K562 (cell line): Measurements from ENCODE around the gene TRAPPC2B. TPM values are rescaled to one million over a fixed set of nuclear protein-coding genes. Genes with fewer than 3 reads are reported as not detected.

Experiments used
- ATAC-seq: fragments of 200-7000 bp; cut with Tn5 transposase; 3 replicates; pipeline ENCODE4 v1.9.1; 2020; ENCODE audit warnings: moderate library complexity
- BruUV-seq: library from RNA; stranded (reverse); fragments of 400-500 nt; replicated peaks from 2 replicates; lab custom pipeline; 2021; lab: Mats Ljungman, UMichigan
- CTCF ChIA-PET: fragments of 300-600 bp; formaldehyde crosslinking; extraction: SDS; loops from one replicate; lab custom pipeline; 2021; ENCODE audit warnings: low intra/inter-chr PET ratio; lab: Yijun Ruan, JAX
- POLR2A ChIA-PET: fragments of 300-600, 350-650 bp; sonication (Branson Sonifier 250); formaldehyde crosslinking; extraction: SDS; loops from one replicate; lab custom pipeline; 2021; ENCODE audit warnings: antibody characterized with exemption, inconsistent platforms; lab: Yijun Ruan, JAX
- DNase-seq, 4 experiments: peaks; one replicate each; pipeline versions ENCODE4 v3.0.0 to v3.0.0-alpha.2; 2011 to 2018; ENCODE audit warnings: low spot score in 3 of 4, mixed read lengths in 3 of 4; ENCODE audit errors: extremely low read depth in 1 of 4
- FAIRE-seq: peaks from 2 replicates; lab custom pipeline; 2011; peaks lifted over from hg19 to GRCh38; lab: Jason Lieb, UNC
- H2AFZ ChIP-seq: 2 replicates; pipeline ENCODE4 v1.6.0; 2011; ENCODE audit warnings: low read depth, low read length, control low read depth, inconsistent platforms
- H3K27ac ChIP-seq: fragments of 200-600 bp; 3 replicates; pipeline ENCODE4 v1.8.0; 2011; ENCODE audit warnings: low read depth, mild to moderate bottlenecking, control low read depth, inconsistent platforms, low read length, moderate library complexity, mixed read lengths; ENCODE audit errors: extremely low read depth
- H3K27me3 ChIP-seq, 2 experiments: fragments of 300-600 bp in 1 of 2; 2 replicates in 1 of 2; 3 replicates in 1 of 2; pipeline versions ENCODE4 v1.6.0 to v1.8.0; 2011; ENCODE audit warnings: inconsistent platforms in 2 of 2, low read length in 2 of 2, mild to moderate bottlenecking in 1 of 2, mixed read lengths in 1 of 2, moderate library complexity in 1 of 2; ENCODE audit not compliant: control insufficient read depth in 2 of 2, insufficient read depth in 2 of 2
- H3K36me3 ChIP-seq: fragments of 300-600 bp; 3 replicates; pipeline ENCODE4 v1.8.0; 2011; ENCODE audit warnings: mild to moderate bottlenecking, low read length, inconsistent platforms; ENCODE audit not compliant: control insufficient read depth, insufficient read depth
- H3K4me1 ChIP-seq, 2 experiments: fragments of 200-600 bp in 1 of 2; replicated peaks in 1 of 2; 2 replicates in 1 of 2; 3 replicates in 1 of 2; pipeline versions ENCODE4 v1.5.1 to v1.8.0; 2011; ENCODE audit warnings: inconsistent platforms in 2 of 2, low read length in 2 of 2, mild to moderate bottlenecking in 1 of 2, mixed read lengths in 1 of 2, moderate library complexity in 1 of 2; ENCODE audit not compliant: control insufficient read depth in 2 of 2, insufficient read depth in 2 of 2
- H3K4me2 ChIP-seq: 2 replicates; pipeline ENCODE4 v1.6.1; 2011; ENCODE audit warnings: low read length, control low read depth, inconsistent platforms, mixed read lengths; ENCODE audit not compliant: insufficient read depth
- H3K4me3 ChIP-seq: fragments of 200-600 bp; sonication (generic), shearing (Covaris generic); 2 replicates; pipeline ENCODE4 v1.5.1; 2016; ENCODE audit warnings: control low read depth, inconsistent platforms
- H3K79me2 ChIP-seq: fragments of 200-600 bp; 3 replicates; pipeline ENCODE4 v1.8.0; 2011; ENCODE audit warnings: low read length, inconsistent platforms; ENCODE audit not compliant: control insufficient read depth, insufficient read depth
- H3K9ac ChIP-seq, 2 experiments: 2 replicates each; pipeline versions ENCODE4 v1.6.0 to v1.6.1; 2011; ENCODE audit warnings: low read depth in 2 of 2, low read length in 2 of 2, control low read depth in 1 of 2, inconsistent platforms in 1 of 2, mild to moderate bottlenecking in 1 of 2, mixed read lengths in 1 of 2; ENCODE audit not compliant: insufficient read depth in 1 of 2
- H3K9me1 ChIP-seq: one replicate; pipeline ENCODE4 v1.6.0; 2011; ENCODE audit warnings: inconsistent platforms, mild to moderate bottlenecking, low read length, moderate library complexity; ENCODE audit not compliant: control insufficient read depth, insufficient read depth
- H3K9me3 ChIP-seq: replicated peaks from 2 replicates; pipeline ENCODE4 v1.5.1; 2011; ENCODE audit warnings: low read depth, low read length, inconsistent platforms; ENCODE audit not compliant: control insufficient read depth, insufficient read depth
- H4K20me1 ChIP-seq: replicated peaks from 2 replicates; pipeline ENCODE4 v1.6.1; 2011; ENCODE audit warnings: low read length, inconsistent platforms, mixed read lengths; ENCODE audit not compliant: control insufficient read depth, insufficient read depth
- ATF7 ChIP-seq: fragments of 450-650 bp; IDR thresholded peaks from 2 replicates; pipeline ENCODE4 v1.7.1; 2014; ENCODE audit warnings: mild to moderate bottlenecking, moderate library complexity
- GABPA ChIP-seq: fragments of 200-800 bp; sonication (Bioruptor generic); conservative IDR thresholded peaks from 2 replicates; pipeline ENCODE4 v1.6.1; 2016; ENCODE audit warnings: low read depth, missing genetic modification characterization, missing compliant biosample characterization
- NFE2 ChIP-seq: IDR thresholded peaks from 2 replicates; pipeline ENCODE4 v1.6.1; 2014; ENCODE audit warnings: antibody characterized with exemption, low read depth
- PHF8 ChIP-seq: fragments of 200-600 bp; sonication (generic); IDR thresholded peaks from 2 replicates; pipeline ENCODE4 v1.6.1; 2012; ENCODE audit warnings: mixed run types, mild to moderate bottlenecking, inconsistent platforms, low read length, moderate library complexity, borderline replicate concordance
- POLR2AphosphoS5 ChIP-seq: IDR thresholded peaks from 2 replicates; pipeline ENCODE4 v1.6.1; 2011; ENCODE audit warnings: mild to moderate bottlenecking, low read depth, low read length, moderate library complexity; ENCODE audit not compliant: control insufficient read depth, insufficient read depth
- RBBP5 ChIP-seq: fragments of 200-600 bp; sonication (generic); IDR thresholded peaks from 2 replicates; pipeline ENCODE4 v1.6.1; 2012; ENCODE audit warnings: borderline replicate concordance, mild to moderate bottlenecking, low read length, control low read depth, inconsistent platforms; ENCODE audit not compliant: insufficient read depth, poor library complexity, severe bottlenecking
- ZC3H11A ChIP-seq: IDR thresholded peaks from 2 replicates; pipeline ENCODE4 v1.6.1; 2012; ENCODE audit warnings: low read depth, low read length, improper control_type of control experiment
- ZNF143 ChIP-seq: sonication (generic); formaldehyde crosslinking; IDR thresholded peaks from 2 replicates; pipeline ENCODE4 v1.9.0; 2022; ENCODE audit warnings: mild to moderate bottlenecking, missing genetic modification reagents
- WGBS: fragments of 100-300 bp; shearing (Covaris generic); methylation state at CpG from one replicate; pipeline ENCODE4 v1.1.6; 2016; ENCODE audit warnings: low coverage, mixed read lengths; ENCODE audit not compliant: insufficient coverage; ENCODE audit errors: missing lambda C conversion rate; 5-methylcytosine and 5-hydroxymethylcytosine counted together
- in situ Hi-C: fragments of 300-500 bp; cut with MboI; formaldehyde crosslinking; loops from 4 replicates; pipeline ENCODE4 v1.15.0; 2018; ENCODE audit warnings: inconsistent platforms, mixed read lengths
- intact Hi-C: fragments of 100-400 bp; cut with micrococcal nuclease; formaldehyde crosslinking; loops from 2 replicates; pipeline ENCODE4 v1.14.2; 2022
- polyA plus RNA-seq, 8 experiments: library from polyadenylated mRNA; depleted of rRNA in 4 of 8; stranded (reverse) in 5 of 8; unstranded in 3 of 8; fragments of >200 nt; fragmentation: Nextera tagmentation in 2 of 8; fragmentation: Illumina TruSeq in 1 of 8; extraction: Ambion mirVana in 2 of 8; extraction: Trizol in 1 of 8; gene quantifications; 2 replicates each; pipeline versions ENCODE4 v1.2.1 to v1.2.3, GENCODE V29; 2011 to 2014; ENCODE audit warnings: inconsistent platforms in 1 of 8, missing spikeins in 1 of 8
- total RNA-seq, 7 experiments: library from RNA; depleted of rRNA in 6 of 7; stranded (reverse); fragments of >200 nt in 6 of 7; fragmentation: Illumina TruSeq in 2 of 7; extraction: Trizol in 2 of 7; gene quantifications; 2 replicates each; pipeline versions ENCODE4 v1.2.1 to v1.2.3, GENCODE V29; 2011 to 2021; ENCODE audit warnings: low replicate concordance in 1 of 7
- TF ChIP-seq, protein P1 (sequence below): fragments of 450-650 bp; IDR thresholded peaks from one replicate; pipeline ENCODE4 v1.6.1; 2018; ENCODE audit warnings: mild to moderate bottlenecking, moderate library complexity; ENCODE audit not compliant: partially characterized antibody
- TF ChIP-seq, protein P2 (sequence below): fragments of 450-650 bp; IDR thresholded peaks from 2 replicates; pipeline ENCODE4 v1.6.1; 2018; ENCODE audit not compliant: partially characterized antibody
- TF ChIP-seq, protein P3 (sequence below), 2 experiments: fragments of 450-650 bp in 1 of 2; sonication (generic) in 1 of 2; formaldehyde crosslinking in 1 of 2; IDR thresholded peaks in 1 of 2; conservative IDR thresholded peaks in 1 of 2; 2 replicates each; pipeline versions ENCODE4 v1.6.1 to v1.8.1; 2016 to 2023; ENCODE audit warnings: mild to moderate bottlenecking in 2 of 2, moderate library complexity in 2 of 2, inconsistent platforms in 1 of 2, missing genetic modification reagents in 1 of 2

Gene TRAPPC2B
- total and polyA plus RNA-seq, 9 of the 15 experiments (the other 6 are each of a cell fraction or from before 2014, with no cell fraction given), result 2.2 to 20.4 (median 4.6) TPM

DNA sequence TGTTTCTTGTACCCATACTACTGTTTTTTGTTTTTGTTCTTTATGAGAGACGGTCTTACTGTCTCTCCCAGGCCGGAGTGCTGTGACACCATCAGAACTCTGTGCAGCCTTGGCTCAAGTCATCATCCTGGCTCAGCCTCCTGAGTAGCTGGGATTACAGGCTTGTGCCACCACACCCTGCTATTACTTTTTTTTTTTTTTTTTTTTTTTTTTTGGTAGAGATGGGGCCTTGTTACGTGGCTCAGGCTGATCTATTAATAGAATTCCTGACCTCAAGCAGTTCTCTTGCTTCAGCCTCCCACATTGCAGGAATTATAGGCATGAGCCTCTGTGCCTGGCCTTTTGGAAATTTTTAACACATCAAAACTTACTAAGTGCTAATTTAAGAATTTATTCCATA lies 15.2 kb upstream of the TRAPPC2B start (continued):
- TF ChIP-seq, protein P1, sequence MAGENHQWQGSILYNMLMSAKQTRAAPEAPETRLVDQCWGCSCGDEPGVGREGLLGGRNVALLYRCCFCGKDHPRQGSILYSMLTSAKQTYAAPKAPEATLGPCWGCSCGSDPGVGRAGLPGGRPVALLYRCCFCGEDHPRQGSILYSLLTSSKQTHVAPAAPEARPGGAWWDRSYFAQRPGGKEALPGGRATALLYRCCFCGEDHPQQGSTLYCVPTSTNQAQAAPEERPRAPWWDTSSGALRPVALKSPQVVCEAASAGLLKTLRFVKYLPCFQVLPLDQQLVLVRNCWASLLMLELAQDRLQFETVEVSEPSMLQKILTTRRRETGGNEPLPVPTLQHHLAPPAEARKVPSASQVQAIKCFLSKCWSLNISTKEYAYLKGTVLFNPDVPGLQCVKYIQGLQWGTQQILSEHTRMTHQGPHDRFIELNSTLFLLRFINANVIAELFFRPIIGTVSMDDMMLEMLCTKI, result no peak

DNA sequence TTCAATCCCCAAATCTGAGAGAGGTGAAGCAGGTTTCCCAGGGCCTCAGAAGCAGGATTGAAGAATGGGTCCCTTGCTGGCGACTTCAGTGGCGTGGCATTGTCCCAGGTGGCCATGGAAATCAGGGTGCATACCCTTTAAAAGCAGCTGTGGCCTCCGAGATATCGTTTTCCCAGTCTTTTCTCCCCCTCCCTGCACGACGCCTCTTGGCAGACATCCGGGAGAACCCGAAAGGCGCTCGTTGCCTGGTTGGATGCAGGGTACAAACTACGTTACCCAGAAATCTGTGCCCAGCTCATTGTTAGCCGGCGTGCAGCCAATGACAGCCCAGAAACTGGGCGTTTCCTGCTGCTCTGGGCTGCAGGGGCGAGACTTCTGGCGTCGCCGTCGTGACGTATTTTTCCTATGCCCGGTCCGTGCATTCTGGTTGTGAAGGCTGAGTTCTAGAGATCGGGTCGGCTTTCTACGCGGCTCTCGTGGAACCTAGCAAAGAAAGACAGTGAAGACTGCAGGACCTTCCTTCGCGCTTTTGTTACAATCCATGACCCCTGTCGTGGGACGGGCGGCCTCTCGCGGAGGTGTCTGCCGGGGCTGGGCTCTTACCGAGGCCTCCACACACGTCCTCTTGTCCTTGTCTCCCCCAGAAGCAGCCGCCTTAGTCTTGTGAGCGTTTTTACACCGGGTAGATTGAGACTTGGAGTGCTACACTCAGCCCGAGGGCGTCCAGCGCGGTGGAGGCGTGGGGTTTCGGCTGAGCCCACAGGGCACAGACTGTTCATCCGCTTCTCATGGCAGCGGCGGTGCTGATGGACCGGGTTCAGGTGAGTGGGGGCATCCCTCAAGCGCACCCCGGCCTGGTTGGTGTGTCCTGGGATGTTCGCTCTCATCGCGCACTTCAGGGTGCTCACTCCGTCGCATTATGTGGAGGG lies 12.2 kb upstream of the TRAPPC2B start, which contains the start of gene ZNF304:
TSS of gene ZNF304 (plus strand) at position 395 of the 929 bp plus-strand sequence. CDS start at position 789, 394 bp downstream.
- no peaks in the 10 kb centered on the region for H4K20me1 ChIP-seq
- H3K27ac ChIP-seq, result peak within 1 kb of the TSS; percentile 59
- peaks cover 15% of the 10 kb centered on the region for H3K79me2 ChIP-seq
- no peaks in the 10 kb centered on the region for H3K9me1 ChIP-seq
- H3K4me1 ChIP-seq, result peaks cover 6 to 7% of the 10 kb centered on the region in 2 experiments; a peak in 3 of 5 replicates
- peak within 1 kb of the TSS; percentile 93 for H3K4me2 ChIP-seq
- H3K36me3 ChIP-seq, result peaks cover 15% of the 10 kb centered on the region; the same call in 2 of the 3 replicates
- no peaks in the 10 kb centered on the region; the same call in 1 of the 2 replicates for H3K9me3 ChIP-seq
- ChIA-PET POLR2A (interaction anchor here (0.6 to 0.9 kb wide), 3 partner anchors 10 to 1012 kb away, joined by 3 to 4 read pairs (median 3); no protein-coding TSS in a partner anchor), CTCF (no interaction called here)
- peak; percentile 99 for FAIRE-seq
- H3K27me3 ChIP-seq, result no peaks in the 10 kb centered on the region
- H3K9ac ChIP-seq, result peak within 1 kb of the TSS; percentile 80 to 98
- WGBS, result 3% methylated on average over 46 of the region's 57 CpGs
- in situ Hi-C loops (no loop called here), intact Hi-C loops (no loop called here)
- H3K4me3 ChIP-seq, result peak within 1 kb of the TSS; percentile 83
- TSS peak; percentile 55 for BruUV-seq
- peak; percentile 91 to 95 (median 92) for DNase-seq
- H2AFZ ChIP-seq, result peak within 1 kb of the TSS; percentile 95
- peak; percentile 100 for ATAC-seq
- TF ChIP-seq PHF8 (peak; percentile 77; the same call in 1 of the 2 replicates), NFE2 (0 out of 2 replicates have a peak, but pooled peaks have one; percentile 38), GABPA (tag) (peak; percentile 90), POLR2AphosphoS5 (peak; percentile 36; the same call in 1 of the 2 replicates), RBBP5 (no peak), ZC3H11A (no peak), ZNF143 (peak; percentile 86), ATF7 (peak; percentile 72)
- TF ChIP-seq, protein P2, sequence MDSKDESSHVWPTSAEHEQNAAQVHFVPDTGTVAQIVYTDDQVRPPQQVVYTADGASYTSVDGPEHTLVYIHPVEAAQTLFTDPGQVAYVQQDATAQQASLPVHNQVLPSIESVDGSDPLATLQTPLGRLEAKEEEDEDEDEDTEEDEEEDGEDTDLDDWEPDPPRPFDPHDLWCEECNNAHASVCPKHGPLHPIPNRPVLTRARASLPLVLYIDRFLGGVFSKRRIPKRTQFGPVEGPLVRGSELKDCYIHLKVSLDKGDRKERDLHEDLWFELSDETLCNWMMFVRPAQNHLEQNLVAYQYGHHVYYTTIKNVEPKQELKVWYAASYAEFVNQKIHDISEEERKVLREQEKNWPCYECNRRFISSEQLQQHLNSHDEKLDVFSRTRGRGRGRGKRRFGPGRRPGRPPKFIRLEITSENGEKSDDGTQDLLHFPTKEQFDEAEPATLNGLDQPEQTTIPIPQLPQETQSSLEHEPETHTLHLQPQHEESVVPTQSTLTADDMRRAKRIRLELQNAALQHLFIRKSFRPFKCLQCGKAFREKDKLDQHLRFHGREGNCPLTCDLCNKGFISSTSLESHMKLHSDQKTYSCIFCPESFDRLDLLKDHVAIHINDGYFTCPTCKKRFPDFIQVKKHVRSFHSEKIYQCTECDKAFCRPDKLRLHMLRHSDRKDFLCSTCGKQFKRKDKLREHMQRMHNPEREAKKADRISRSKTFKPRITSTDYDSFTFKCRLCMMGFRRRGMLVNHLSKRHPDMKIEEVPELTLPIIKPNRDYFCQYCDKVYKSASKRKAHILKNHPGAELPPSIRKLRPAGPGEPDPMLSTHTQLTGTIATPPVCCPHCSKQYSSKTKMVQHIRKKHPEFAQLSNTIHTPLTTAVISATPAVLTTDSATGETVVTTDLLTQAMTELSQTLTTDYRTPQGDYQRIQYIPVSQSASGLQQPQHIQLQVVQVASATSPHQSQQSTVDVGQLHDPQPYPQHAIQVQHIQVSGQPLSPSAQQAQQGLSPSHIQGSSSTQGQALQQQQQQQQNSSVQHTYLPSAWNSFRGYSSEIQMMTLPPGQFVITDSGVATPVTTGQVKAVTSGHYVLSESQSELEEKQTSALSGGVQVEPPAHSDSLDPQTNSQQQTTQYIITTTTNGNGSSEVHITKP, result peak; percentile 65
- TF ChIP-seq, protein P3, sequence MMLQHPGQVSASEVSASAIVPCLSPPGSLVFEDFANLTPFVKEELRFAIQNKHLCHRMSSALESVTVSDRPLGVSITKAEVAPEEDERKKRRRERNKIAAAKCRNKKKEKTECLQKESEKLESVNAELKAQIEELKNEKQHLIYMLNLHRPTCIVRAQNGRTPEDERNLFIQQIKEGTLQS (IDR thresholded peaks at IDR 0.05), result no peak
- TF ChIP-seq, protein P3 (CRISPR knock-in tag; conservative IDR thresholded peaks at IDR 0.05), result no peak
